AG04449 (cell line): ENCODE results near the gene FNDC10.

Experiments used
- CTCF ChIA-PET: fragments of 350-600 bp; formaldehyde crosslinking; extraction: SDS; loops from one replicate; lab custom pipeline; 2021; ENCODE audit warnings: antibody characterized with exemption; lab: Yijun Ruan, JAX
- POLR2A ChIA-PET: fragments of 400-600, 350-600 bp; formaldehyde crosslinking; extraction: SDS; loops from one replicate; lab custom pipeline; 2020; ENCODE audit warnings: antibody characterized with exemption, inconsistent platforms; lab: Yijun Ruan, JAX
- DNase-seq: peaks from one replicate; pipeline ENCODE4 v3.0.0-alpha.2; 2010; ENCODE audit warnings: low read depth, low spot score
- H3K4me3 ChIP-seq: 2 replicates; pipeline ENCODE4 v1.5.1; 2011; ENCODE audit warnings: low read depth, mild to moderate bottlenecking, control low read depth, low read length
- CTCF ChIP-seq: IDR thresholded peaks from one replicate; pipeline ENCODE4 v1.5.1; 2011; ENCODE audit warnings: mild to moderate bottlenecking, moderate library complexity, low read length, control low read depth, inconsistent platforms; ENCODE audit not compliant: insufficient read depth; ENCODE audit errors: missing control alignments

FNDC10 gene

GRCh38 chr1:1613509-1614082, 13.7 kb upstream of the FNDC10 start:
- DNase-seq: no peak
- ChIA-PET POLR2A (interaction anchor here (0.7 kb wide), 1 partner anchor 493 kb away, joined by 3 read pairs; no protein-coding TSS in a partner anchor), CTCF (interaction anchor here (1.0 to 1.5 kb wide), 4 partner anchors 9 to 37 kb away, joined by 3 to 4 read pairs (median 3); no protein-coding TSS in a partner anchor)

GRCh38 chr1:1612104-1612400, 12.1 kb upstream of the FNDC10 start:
- POLR2A ChIA-PET: no interaction called here
- CTCF ChIA-PET: no interaction called here
- no peak for TF ChIP-seq CTCF
- no peak overlapping the region for H3K4me3 ChIP-seq
- DNase-seq: no peak

More at GRCh38 chr1:1613509-1614082, 13.7 kb upstream of the FNDC10 start:
- H3K4me3 ChIP-seq: peak overlapping the region; percentile 0; the same call in 1 of the 2 replicates
- TF ChIP-seq CTCF: no peak

- TF ChIP-seq CTCF: no peak
- POLR2A ChIA-PET: no interaction called here
- CTCF ChIA-PET: no interaction called here
- no peak for DNase-seq
- no peak overlapping the region for H3K4me3 ChIP-seq
These were observed 10.9 kb upstream of the FNDC10 start for GRCh38 chr1:1610796-1611195.

- ChIA-PET POLR2A (no interaction called here), CTCF (interaction anchor here (0.8 kb wide), 1 partner anchor 50 kb away, joined by 3 read pairs; no protein-coding TSS in a partner anchor)
- H3K4me3 ChIP-seq: no peak overlapping the region
- TF ChIP-seq CTCF: no peak
- DNase-seq: no peak
These were observed 10.0 kb upstream of the FNDC10 start for GRCh38 chr1:1609822-1610485.

GRCh38 chr1:1606232-1606631, 6.3 kb upstream of the FNDC10 start:
- POLR2A ChIA-PET: interaction anchor here (1.2 kb wide), 1 partner anchor 9 kb away, joined by 3 read pairs; the partner anchor contains the start of gene MIB2
- TF ChIP-seq CTCF: no peak
- no peak overlapping the region for H3K4me3 ChIP-seq
- CTCF ChIA-PET: no interaction called here
- no peak for DNase-seq

GRCh38 chr1:1605724-1606123, 5.8 kb upstream of the FNDC10 start:
- DNase-seq: no peak
- CTCF ChIA-PET: no interaction called here
- H3K4me3 ChIP-seq: no peak overlapping the region
- no peak for TF ChIP-seq CTCF
- POLR2A ChIA-PET: no interaction called here
